VCaP (cell line): ENCODE data around the gene MYCT1.

Experiments
- H3K27ac ChIP-seq: fragments of 450-650 bp; 2 replicates; pipeline ENCODE4 v1.5.1; 2017
- CTCF ChIP-seq: fragments of 450-650 bp; conservative IDR thresholded peaks from 2 replicates; pipeline ENCODE4 v1.5.1; 2017; ENCODE audit warnings: mild to moderate bottlenecking, moderate library complexity

The MYCT1 gene

GRCh38 chr6:152723398-152723797 lies 25.7 kb downstream of the MYCT1 start:
- no peak overlapping the region for H3K27ac ChIP-seq
- TF ChIP-seq CTCF: no peak

DNA sequence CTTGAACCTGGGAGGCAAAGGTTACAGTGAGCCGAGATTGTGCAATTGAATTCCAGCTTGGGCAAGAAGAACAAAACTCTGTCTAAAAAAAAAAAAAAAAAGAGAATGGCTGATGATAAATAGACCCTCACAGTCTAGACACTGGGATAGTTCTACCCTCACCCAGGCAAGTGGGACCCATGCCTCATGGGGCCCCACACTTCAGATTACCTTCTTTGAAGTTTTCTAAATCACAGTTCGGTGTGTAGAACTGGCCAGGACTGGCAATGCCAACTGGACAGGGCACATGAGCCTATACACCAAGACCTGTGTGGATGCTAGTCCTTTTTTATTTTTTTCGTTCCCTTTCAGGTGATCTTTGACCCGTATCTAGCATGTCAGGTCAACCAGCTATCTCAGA lies 28.6 kb downstream of the MYCT1 start:
- no peak overlapping the region for H3K27ac ChIP-seq
- TF ChIP-seq CTCF: no peak

DNA sequence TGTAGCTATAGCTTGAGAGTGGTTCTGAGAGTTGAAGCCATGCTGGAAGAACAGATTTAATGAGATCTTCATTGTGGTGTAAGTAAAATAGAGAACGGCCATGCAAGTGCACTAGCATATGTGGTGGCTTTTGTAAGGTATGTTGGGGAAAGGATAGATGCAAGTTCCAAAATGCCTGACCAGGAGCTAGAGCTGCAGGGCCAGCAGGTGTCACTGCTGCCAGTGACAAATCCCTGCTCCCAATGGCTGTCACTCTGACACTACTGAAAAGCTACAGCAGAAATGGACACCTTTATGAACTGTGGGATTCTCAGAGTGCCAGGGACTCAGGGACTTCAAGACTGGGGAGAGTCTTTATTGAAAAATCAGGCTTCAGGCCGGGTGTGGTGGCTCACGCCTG lies 29.8 kb downstream of the MYCT1 start:
- no peak overlapping the region for H3K27ac ChIP-seq
- TF ChIP-seq CTCF: 0 out of 2 replicates have a peak, but pooled peaks have one; percentile 21

GRCh38 chr6:152734630-152735029 lies 36.9 kb downstream of the MYCT1 start:
- TF ChIP-seq CTCF: no peak
- no peak overlapping the region for H3K27ac ChIP-seq

DNA sequence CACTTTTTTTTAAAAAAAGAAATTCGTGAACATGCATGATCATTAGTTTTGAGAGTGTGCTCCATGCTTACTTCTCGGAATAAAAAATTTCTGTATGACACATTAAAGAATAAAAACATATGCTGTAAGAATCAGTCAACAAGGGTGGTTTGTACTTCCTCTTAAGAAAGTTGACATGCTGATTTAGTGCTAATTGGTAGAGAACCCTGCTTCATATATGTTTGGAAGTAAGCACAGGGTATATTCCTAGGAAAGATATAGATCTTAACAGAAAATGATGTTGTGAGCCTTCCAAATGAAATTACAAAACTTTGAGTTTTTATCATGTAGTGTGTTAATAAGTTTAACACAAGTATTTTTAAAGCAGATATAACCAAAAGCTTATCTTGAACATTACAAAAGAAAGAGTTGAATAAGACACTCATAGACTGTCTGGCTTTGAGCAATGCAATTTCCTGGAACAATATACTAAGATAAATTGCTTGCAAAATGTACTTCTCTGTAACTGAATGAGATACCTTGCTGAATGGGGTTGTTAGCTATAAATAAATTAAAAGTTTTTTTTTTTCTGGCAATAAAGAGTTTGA lies 39.1 kb downstream of the MYCT1 start:
- no peak overlapping the region for H3K27ac ChIP-seq
- TF ChIP-seq CTCF: no peak

- H3K27ac ChIP-seq: no peak overlapping the region
Observed at GRCh38 chr6:152745509-152746171, 47.9 kb downstream of the MYCT1 start.

DNA sequence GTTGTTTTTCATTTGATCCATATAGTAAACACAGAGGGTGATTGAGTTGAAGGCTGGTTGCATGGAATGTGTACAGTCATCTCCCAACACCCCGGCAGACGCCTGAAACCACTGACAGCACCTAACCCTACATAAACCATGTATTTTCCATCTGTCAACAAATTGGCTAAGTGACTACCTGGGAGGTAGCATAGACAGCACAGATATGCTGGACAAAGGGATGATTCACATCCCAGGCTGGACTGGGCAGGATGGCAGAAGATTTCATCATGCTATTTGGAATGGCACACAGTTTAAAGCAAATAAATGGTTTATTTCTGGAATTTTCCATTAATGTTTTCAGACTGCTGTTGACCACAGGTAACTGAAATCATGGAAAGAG lies 48.5 kb downstream of the MYCT1 start:
- TF ChIP-seq CTCF: no peak
- no peak overlapping the region for H3K27ac ChIP-seq

More at GRCh38 chr6:152745509-152746171, 47.9 kb downstream of the MYCT1 start:
- no peak for TF ChIP-seq CTCF
